Activated CD8-positive, alpha-beta memory T cell treated with anti-CD3 and anti-CD28 coated beads for 48 hours (primary cell): ENCODE results near the gene GATD1.

ENCODE experiments used
- DNase-seq, 3 experiments: peaks; one replicate each; pipeline ENCODE4 v3.0.0-alpha.2; 2020; ENCODE audit warnings: low read depth in 2 of 3, low spot score in 2 of 3

The GATD1 gene

DNA sequence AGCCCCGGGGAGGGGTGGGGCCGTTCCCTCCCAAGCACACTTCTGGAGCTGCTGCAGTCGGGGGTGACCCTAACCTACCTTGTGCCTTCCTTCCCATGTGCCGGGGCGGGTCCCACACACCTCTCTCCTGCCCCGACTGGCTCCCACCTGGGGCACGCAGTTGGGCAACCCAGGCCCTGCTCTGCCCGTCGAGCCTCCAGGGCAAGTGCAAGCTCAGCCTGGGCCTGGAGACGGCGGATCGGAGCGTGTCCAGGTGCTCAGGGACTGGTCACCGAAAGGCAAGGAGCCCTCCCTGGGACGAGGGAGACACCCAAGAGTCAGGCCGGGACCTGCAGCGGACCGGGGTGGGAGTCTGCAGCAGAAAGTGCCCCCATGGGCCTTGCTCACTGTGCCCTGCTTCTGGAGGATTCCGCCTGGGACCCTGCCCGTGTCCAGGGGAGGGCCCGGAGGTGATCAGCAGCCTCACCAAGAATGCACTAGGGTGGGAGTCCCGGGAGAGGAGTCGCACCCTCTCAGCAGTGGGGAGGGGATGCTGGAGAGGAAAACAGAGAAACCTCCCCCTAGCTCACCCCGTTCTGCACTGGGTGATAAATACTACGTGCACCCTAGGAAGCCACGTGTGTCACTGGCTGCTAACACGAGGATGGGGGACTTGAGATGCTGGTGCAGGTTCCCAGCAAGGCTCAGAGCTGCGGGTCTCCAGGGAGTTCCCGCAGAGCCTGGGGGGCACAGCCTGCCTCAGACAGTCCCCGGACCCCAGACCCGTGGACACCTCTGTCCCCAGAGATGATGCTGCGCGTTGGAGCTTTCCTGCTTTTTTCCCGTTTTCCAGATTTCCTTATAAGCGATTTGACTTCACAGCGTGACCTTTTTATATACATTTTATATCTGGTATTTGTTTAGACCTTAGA lies 5.2 kb upstream of the GATD1 start:
- DNase-seq, result no peak

DNA sequence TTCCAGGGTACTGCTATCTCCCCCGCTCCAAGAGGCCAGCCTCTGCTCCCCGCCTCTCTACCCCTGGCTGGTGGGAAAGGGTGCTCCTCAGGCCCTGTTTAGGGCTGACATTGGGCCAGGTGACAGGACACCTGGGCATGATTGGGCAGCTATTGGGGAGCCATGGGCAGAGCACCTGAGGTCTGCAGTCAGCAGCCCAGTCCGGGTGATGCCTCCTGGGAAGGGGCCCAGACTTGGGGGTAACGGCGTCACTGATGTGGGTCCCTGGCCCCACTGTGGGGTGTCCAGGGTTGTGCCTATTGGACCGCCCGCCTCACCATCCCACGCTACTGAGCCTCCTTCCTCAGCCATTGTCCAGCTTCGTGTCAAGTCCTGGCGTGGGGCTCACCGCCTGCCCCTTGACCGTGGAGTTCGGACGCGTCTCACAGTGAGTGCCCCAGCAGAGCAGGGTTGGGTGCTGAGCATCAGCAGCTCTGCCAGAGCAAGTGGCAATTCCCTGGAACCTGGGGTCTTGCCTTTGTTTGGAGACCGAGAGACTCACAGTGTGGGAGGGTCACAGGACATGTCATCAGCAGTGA lies 2.8 kb upstream of the GATD1 start:
- no peak for DNase-seq

DNA sequence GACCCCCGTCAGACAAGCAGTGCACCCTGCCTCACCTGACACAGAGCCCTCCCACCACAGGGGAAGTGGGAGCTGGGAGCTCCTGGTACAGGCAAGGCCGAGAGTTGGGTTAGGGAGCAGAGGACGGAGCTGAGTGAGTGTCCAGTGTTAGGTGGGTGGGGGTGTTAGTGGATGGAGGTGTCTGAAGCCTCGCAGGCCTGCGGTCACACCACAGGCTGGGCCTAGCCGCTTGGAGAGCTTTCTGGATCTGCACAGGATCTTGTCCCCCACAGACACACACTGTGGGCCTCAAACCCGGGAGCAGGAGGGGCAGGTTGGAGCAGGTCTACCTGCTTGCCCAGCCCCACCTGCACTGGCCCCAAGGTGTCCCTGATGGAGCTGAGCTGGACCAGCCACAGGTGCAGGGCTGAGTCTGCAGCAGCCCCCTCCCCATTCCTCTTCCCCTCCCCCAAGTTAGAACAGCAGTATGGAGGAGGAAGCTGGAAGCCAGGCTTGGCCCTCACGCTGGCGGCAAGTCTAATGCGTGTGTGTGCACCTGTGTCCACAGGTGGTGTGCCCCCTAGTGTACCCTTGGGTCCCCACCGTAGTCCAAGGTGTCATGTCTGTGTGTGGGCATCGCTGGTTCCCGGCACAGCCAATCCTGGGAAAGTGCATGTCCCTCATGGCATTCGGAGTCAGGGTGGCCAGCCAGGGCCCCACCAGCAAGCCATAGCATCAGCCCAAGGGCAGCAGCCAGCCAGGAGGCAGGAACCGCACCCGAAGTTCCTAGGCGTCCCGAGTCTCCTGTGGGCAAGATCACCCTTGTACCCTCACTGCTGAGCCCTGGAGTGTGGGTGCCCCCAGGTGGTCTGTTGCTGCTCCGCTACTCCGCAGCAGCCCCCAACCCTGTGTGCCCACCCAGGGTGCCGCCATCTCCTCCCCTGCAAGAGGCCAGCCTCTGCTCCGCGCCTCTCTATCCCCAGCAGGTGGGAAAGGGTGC lies 2.0 kb upstream of the GATD1 start:
- DNase-seq, result no peak

GRCh38 chr11:776561-777287 lies 563 bp downstream of the GATD1 start:
- peak in 1 of 3 experiments; percentile 33 for DNase-seq

- DNase-seq, result no peak
Measured at GRCh38 chr11:776263-776560, 1.1 kb downstream of the GATD1 start.

- DNase-seq, result no peak
Measured at GRCh38 chr11:774873-775592, 2.3 kb downstream of the GATD1 start.

DNA sequence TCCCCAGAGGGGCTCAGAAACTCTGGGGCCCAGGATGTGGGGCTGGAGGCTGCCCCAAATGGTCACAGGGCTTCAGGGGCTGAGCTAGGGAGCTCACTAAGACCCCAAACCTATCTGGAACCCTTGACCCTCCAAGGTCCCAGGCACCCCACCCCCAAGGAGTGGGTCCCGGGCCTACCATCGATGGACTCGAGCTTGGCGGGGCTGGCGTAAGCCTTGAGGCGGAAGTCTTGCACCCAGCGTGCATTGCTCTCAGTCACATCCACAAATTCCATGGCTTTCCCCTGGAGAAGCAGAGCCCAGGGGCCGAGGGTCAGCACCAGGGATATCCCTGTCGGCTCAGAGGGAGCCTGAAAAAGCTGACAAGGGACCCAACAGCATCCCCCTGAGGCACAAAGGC lies 3.5 kb downstream of the GATD1 start:
- DNase-seq, result no peak

GRCh38 chr11:773425-773824 lies 3.9 kb downstream of the GATD1 start:
- no peak for DNase-seq

GRCh38 chr11:772429-773390 lies 4.6 kb downstream of the GATD1 start:
- DNase-seq, result no peak

DNA sequence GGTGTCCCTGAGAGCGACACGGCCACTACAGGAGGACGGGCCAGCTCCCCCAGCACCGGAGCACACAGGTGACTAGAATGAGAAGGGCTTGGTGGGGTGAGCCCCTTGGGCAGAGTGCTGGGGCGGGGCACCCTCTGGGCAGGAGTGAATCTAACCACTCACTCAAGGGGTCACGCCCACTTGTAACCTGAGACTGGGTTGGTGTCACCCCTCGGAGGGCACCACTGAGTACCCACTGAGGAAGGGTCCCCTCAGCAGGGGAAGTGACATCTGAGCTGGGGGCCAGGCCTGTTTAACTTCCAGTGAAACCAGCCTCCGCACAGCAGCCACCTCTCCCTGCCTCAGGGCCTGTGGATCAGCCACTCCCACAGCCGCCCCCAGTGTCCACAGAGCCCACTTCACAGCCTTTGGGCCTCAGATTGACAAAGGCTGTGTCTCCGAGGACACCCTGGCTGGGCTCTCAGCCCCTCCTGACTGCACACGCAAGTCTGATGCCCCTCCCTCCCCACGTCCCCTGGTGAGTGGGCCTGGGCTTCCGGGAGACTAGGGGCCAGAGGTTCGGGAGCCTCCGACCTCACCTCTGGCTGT lies 5.6 kb downstream of the GATD1 start:
- DNase-seq, result no peak

GRCh38 chr11:770642-771616 lies 6.4 kb downstream of the GATD1 start:
- DNase-seq, result no peak

DNA sequence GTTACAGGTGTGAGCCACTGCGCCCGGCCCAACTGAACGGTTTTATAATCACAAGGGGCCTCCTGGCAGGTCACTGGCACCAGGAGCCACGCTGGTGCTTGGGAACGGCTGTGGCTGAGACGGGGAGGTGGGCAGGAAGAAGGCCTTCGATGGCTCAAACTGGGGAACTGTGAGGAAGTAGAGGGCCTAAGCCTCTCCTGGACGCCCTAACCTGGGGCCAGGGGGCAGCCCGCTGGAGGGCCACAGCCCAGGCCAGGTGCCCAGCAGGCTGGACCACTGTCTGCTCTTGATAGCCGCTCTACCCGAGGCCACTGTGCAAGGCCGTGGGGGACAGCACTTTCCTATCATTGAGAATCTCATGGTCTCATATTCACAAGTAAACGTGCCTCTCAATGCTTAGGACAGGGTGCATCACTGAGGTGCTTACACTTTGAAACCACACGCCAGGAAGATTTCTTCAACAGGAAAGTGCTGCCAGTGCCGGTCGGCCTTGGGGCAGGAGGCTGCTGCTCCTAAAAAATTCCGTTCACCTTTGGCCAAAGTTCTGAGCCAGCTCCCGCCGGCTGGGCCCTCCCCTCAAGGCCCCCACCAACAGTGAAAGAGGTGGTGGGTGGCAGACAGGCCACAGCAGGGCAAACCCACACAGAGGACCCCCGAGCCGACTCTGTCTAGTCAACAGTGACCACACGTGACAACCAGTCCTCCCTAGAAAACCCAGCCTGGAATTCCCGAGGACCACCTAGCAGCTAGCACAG lies 7.2 kb downstream of the GATD1 start:
- DNase-seq, result no peak

- no peak for DNase-seq
Measured at GRCh38 chr11:767238-767637, 10.0 kb downstream of the GATD1 start.

DNA sequence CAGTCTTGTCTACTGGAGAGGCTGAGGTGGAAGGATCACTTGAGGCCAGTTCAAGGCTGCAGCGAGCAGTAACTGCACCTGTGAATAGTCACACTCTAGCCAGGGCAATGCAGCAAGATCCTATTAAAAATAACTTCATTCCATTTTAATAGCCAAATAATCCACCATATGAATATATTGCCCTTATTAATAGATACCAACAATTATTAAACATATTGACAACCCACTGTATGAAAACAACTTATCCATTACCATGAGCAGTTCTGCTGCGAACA lies 10.4 kb downstream of the GATD1 start:
- no peak for DNase-seq

DNA sequence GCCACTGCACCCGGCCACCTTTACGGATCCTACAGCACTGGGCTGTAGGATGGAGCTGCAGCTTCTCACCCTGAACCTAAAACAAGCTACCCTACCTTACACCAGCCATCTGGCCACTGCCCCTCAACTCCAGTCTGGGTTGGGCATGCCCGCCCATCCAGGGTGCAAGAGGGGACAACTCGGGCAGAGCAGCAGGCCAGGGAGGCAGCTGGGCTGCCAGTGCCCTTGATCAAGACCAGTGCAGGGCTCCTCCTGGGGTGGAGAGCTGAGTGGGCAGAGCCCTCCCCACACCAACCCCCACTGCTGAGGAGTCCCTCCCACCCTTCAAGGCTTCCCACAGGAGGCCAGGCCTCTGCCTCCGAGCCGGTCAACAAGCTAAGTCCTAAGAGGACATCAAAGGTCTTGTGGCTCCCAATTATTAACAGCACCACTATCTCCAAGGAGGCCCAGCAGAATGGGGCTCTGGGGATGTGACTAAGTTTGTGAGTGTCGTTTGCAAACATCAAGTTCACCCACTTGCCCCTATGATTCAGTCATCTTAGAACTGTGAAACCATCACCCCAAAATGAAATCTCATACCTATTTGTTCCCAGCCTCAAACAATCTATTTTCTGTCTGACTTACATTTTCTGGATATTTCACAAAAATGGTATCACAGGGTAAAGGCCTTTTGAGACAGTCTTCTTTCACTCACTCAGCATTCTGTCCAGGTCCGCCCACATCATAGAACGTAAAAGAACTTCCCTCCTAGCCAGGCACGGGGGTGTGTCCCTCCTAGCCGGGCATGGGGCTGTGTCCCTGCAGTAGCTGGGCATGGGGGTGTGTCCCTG lies 11.0 kb downstream of the GATD1 start:
- no peak for DNase-seq

GRCh38 chr11:765802-766091 lies 11.5 kb downstream of the GATD1 start:
- no peak for DNase-seq
